Activated CD8-positive, alpha-beta memory T cell treated with anti-CD3 and anti-CD28 coated beads, Interleukin-2, amount 50 U/mL, for 24 hours (primary cell): ENCODE measurements around the gene GARRE1.
"Not testable (repeated sequence)": the region's sequence is repeated elsewhere in the genome, so short reads cannot be mapped to it uniquely, and the experiment has no call there.

Experiments
- DNase-seq: peaks from one replicate; pipeline ENCODE4 v3.0.0-alpha.2; 2020; ENCODE audit errors: extremely low read depth

Gene GARRE1

DNA sequence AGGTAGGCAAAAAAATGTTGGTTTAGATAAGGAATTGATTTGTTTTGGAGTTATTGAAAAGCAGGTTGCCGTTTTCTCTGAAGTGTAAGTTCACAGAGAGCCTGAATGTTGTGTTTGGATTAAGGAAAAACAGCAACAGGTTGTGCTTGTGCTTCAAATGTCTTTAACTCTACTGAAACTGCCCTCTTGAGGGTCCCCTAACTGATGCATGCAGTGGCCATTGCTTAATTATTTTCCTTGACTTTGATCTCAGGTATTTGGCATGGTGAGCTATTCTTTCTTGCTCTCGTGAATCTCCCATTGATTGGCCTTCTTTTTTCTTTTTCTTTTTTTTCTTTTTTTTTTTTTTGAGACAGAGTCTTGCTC, 3.2 kb downstream of the GARRE1 start:
- DNase-seq: no peak

DNA sequence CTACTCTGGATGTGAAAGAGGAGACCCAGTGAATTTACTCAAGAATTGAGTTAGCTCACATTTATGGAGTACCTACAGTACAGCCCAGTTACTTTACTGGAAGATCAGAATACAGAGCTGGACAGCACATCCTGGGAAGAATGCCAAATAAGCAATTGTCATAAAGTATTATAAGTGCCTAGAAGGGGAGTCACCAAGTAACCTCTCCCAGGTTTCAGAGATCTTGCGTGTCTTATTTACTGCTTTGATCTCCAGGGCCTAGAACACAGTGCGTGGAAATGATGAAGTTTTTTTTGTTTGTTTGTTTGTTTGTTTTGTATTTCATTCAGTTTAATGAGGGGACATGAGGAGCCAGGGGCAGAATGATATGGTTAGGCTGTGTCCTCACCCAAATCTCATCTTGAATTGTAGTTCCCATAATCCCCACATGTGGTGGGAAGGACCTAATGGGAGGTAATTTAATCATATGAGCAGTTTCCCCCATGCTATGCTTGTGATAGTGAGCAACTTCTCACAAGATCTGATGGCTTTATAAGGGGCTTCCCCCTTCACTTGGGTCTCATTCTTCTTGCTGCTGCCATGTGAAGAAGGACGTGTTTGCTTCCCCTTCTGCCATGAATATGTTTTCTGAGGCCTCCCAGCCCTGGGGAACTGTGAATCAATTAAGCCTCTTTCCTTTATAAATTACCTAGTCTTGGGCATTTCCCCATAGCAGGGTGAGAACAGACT, 5.2 kb downstream of the GARRE1 start:
- no peak for DNase-seq

DNA sequence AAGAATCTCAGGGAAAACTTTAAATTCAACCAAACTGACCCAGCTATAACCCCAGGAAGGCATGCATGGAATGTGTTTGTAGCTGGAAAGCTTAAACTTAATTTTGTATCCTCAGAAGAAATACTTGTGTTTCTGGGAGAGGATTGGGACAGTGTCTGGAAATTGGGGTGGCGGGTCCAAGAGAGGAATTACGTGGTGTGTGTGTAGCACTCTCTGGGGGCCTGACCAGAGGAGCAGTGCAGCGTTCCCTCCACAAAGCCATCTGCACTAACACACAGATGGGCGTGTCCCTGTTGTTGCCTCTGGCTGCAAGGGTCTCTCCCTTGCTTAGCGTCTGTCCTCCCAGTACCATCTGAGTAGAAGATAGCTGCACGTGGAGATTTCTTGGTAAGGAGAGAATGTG, 6.4 kb downstream of the GARRE1 start:
- no peak for DNase-seq

GRCh38 chr19:34261334-34262109, 7.2 kb downstream of the GARRE1 start:
- DNase-seq: no peak

- DNase-seq: no peak
These were observed 9.4 kb downstream of the GARRE1 start for GRCh38 chr19:34263745-34264237.

GRCh38 chr19:34265221-34265650, 10.9 kb downstream of the GARRE1 start:
- no peak for DNase-seq

GRCh38 chr19:34269081-34269480, 14.7 kb downstream of the GARRE1 start:
- DNase-seq: no peak

- no peak for DNase-seq
These were observed 15.1 kb downstream of the GARRE1 start for GRCh38 chr19:34269489-34269888.

DNA sequence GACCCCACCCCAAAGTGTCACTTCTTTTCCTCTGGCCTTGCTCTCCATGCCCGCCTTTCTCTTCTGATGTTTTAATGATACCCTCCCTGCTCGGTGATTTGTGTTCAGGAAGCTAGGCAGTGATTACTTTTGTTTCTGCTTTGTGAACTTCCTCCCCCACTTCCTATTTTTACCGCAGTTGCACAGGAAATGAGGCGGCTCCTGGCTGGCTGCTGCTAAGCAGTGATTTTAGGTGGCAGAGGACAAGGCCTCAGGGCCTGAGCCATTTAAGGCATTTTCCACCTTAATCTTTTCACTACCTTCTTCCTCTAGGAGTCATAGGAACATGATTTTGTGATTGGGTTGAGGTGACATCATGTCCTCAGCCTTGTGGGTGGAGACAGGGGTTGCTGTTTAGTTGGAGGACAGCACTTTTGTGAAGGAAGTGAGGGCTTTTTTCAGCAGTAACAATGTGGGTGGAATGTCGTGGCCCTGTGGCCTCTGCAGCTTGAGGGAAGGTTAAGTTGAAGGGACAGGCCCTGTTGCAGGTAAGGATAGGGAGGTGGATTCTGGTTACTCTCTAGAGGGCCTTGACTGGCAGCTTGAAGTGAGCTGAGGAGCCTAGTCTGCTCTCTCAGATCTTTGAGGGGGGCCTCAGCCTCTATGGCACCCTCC, 15.7 kb downstream of the GARRE1 start:
- DNase-seq: peak; percentile 9

DNA sequence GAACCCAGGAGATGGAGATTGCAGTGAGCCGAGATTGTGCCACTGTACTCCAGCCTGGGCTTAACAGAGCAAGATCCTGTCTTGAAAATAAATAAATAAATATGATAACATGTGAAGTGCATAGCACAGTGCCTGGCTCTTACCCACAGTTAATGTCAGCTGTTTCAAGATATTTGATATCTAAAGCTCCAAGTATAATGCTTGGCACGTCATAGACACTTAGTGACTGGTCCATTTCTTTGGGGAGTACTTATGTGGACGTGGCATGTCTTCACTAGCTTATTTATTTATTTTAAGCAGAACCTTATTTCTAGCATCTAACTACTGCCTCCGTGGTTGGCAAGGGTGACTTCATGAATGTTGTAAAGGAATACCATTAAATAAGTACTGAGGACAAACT, 18.8 kb downstream of the GARRE1 start:
- DNase-seq: no peak

DNA sequence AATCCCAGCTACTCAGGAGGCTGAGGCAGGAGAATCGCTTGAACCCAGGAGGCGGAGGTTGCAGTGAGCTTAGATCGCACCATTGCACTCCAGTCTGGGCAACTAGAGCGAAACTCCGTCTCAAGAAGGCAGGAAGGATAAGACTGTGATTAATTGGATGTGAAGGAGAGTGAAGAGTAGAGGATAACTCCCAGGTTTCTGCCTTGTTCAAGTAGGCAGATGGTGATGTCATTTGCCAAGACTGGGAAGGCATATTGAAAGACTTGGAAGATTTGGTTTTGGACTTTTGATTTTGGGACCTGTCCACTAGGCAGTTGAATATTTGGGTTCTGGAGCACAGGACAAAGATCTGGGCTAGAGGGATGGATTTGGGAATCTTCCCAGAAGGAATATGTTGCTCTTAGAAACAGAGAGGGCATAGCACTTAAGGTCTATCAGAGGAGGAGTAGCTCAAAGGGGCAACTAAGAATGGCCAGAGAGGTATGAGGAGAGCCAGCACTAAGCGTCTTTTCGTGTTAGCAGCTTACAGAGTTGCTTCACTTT, 20.0 kb downstream of the GARRE1 start:
- no peak for DNase-seq

DNA sequence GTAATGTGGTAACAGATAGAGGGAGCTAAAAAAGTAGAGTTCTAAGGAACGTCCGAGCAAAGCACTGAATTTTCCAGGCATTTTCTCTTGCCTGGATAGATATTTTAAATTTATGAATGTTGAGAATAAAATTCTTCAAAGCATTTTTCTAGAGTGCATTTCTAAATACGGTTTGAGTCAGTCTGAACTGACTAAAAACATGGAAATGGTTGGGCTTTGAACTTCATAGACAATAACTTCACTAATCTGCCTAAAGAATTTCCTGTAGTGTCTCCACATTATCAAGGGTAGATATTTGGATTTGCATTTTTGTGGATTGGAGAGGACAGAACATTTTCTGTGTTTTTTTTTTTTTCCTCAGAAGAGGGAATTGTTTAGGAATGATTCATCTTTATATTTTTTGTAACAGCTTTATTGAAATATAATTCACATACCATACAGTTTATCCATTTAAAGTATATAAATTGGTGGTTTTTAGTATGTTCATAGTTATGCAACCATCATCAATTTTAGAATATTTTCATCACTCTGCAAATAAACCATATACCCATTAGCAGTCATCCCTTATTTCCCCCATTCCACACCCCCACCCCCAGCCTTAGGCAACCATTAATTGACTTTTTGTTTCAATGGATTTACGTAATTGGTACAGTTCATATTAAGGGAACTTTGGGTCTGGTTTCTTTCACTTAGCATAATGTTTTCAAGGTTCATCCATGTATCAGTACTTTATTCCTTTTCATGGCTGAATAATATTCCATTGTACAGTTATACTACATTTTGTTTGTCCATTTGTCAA, 20.7 kb downstream of the GARRE1 start:
- no peak for DNase-seq

- DNase-seq: no peak
These were observed 21.4 kb downstream of the GARRE1 start for GRCh38 chr19:34275705-34276104.

- DNase-seq: no peak
These were observed 22.3 kb downstream of the GARRE1 start for GRCh38 chr19:34276614-34277013.

DNA sequence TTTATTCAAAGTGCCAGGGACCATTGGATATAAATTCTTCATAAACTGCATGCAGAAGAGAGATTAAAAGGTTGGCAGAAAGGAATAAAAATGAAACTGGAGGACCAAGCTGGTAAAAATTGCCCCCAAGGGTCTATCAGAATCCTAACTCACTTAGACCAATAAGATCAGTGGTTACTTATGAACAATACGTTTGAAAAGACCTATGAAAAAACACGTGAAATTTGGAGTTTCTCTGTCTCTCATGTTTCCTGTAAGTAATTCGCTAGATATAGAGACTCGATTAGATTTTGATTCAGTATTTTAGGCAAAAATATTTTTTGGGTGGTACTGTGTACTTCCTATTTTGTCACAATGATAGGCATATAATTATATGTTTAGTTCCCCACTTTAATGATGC, 22.9 kb downstream of the GARRE1 start:
- DNase-seq: no peak

- no peak for DNase-seq
These were observed 24.4 kb downstream of the GARRE1 start for GRCh38 chr19:34278783-34279182.

DNA sequence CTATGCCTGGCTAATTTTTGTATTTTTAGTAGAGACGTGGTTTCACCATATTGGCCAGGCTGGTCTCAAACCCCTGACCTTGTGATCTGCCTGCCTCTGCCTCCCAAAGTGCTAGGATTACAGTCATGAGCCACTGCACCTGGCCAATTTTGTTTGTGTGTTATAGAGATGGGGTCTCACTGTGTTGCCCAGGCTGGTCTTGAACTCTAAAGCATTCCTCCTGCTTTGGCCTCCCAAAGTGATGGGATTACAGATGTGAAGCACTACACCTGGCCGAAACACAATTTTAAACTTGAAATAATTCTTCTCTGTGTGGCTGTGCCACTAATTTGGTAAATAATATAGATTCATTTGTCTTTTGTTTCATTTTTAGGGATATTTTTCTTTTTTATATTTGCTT, 27.1 kb downstream of the GARRE1 start:
- not testable (repeated sequence) for DNase-seq

GRCh38 chr19:34282611-34283519, 28.5 kb downstream of the GARRE1 start:
- no peak for DNase-seq

DNA sequence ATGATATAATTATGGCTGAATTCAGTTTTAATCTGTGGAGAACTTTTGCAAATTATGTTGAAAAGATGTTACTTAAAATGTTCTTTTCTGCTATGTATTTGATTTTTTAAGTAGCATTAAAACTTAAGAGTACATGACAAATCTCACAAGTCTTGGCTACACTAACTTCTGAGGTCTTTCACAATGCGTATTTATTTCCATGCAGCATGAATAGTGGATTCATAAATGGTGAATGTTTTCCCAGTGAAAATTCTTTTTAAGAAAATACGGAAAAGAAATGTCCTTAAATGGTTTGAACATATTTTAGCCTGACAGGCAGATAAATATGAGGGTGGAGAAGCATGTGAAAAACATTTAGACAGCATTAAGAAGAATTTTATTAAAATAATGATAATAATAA, 30.2 kb downstream of the GARRE1 start:
- no peak for DNase-seq

DNA sequence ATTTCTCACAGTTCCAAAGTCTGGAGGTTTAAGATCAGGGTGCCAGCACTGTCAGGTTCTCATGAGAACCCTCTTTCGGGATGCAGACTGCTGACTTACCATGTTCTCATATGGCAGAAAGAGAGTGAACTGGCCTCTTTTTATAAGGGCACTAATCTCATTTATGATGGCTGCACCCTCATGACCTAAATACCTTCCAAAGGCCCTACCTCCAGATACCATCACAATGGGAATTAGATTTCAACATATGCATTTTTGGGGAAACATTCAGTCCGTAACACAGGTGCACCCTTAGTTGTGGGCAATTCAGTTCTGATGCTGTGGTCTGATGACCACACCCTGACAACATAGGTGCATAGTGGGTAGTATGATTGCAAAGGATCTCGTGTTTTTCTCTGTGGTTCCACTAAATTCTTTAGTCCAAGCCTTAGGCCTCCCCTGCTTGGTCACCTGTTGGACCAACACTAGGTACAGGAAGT, 33.3 kb downstream of the GARRE1 start:
- DNase-seq: no peak
